H1 (cell line): ENCODE measurements around the gene MKNK2. TPM values are rescaled to one million over a fixed set of nuclear protein-coding genes. Genes with fewer than 3 reads are reported as not detected.

Experiments
- CTCF ChIA-PET: fragments of 300-600 bp; sonication (Branson Sonifier 250); formaldehyde crosslinking; loops from one replicate; lab custom pipeline; 2021; ENCODE audit not compliant: partially characterized antibody; lab: Charles Lee
- POLR2A ChIA-PET: fragments of 300-600 bp; sonication (Branson Sonifier 250); formaldehyde crosslinking; loops from one replicate; lab custom pipeline; 2021; ENCODE audit warnings: inconsistent platforms; ENCODE audit not compliant: partially characterized antibody; lab: Charles Lee
- DNase-seq, 2 experiments: peaks; one replicate each; pipeline versions ENCODE4 v3.0.0 to v3.0.0-alpha.2; 2010 to 2022; ENCODE audit warnings: low spot score in 2 of 2, low read depth in 1 of 2, mixed read lengths in 1 of 2
- FAIRE-seq: peaks from 2 replicates; lab custom pipeline; 2011; peaks lifted over from hg19 to GRCh38; lab: Jason Lieb, UNC
- H2AFZ ChIP-seq: 2 replicates; pipeline ENCODE4 v1.8.1; 2012; ENCODE audit warnings: low read length, inconsistent platforms
- H2AK5ac ChIP-seq: 2 replicates; pipeline ENCODE4 v1.6.1; 2013; ENCODE audit warnings: low read depth, low read length
- H2BK120ac ChIP-seq: replicated peaks from 2 replicates; pipeline ENCODE3; 2013; ENCODE audit warnings: low read depth, low read length, inconsistent platforms
- H2BK12ac ChIP-seq: 2 replicates; pipeline ENCODE4 v1.6.1; 2013; ENCODE audit warnings: low read depth, low read length
- H2BK15ac ChIP-seq: 2 replicates; pipeline ENCODE4 v1.6.1; 2013; ENCODE audit warnings: low read length
- H2BK20ac ChIP-seq: 2 replicates; pipeline ENCODE4 v1.6.1; 2013; ENCODE audit warnings: low read length
- H2BK5ac ChIP-seq: 2 replicates; pipeline ENCODE4 v1.6.1; 2013; ENCODE audit warnings: low read depth, low read length
- H3K14ac ChIP-seq: 2 replicates; pipeline ENCODE4 v1.6.1; 2013; ENCODE audit warnings: inconsistent platforms; ENCODE audit not compliant: insufficient read length
- H3K18ac ChIP-seq: 2 replicates; pipeline ENCODE4 v1.6.1; 2013; ENCODE audit warnings: low read length; ENCODE audit errors: extremely low read depth
- H3K23ac ChIP-seq: 2 replicates; pipeline ENCODE4 v1.6.1; 2013; ENCODE audit warnings: inconsistent platforms; ENCODE audit not compliant: insufficient read length
- H3K23me2 ChIP-seq: 2 replicates; pipeline ENCODE4 v1.6.1; 2013; ENCODE audit warnings: low read depth, low read length
- H3K27ac ChIP-seq: 2 replicates; pipeline ENCODE4 v1.6.1; 2011; ENCODE audit warnings: low read depth, low read length, inconsistent platforms
- H3K27me3 ChIP-seq, 4 experiments: replicated peaks in 1 of 4; 1 replicate in 1 of 4; 2 replicates in 3 of 4; pipeline versions ENCODE4 v1.6.1 to v1.8.1; 2011 to 2013; ENCODE audit warnings: low read length in 3 of 4, mild to moderate bottlenecking in 3 of 4, inconsistent platforms in 2 of 4, mixed read lengths in 2 of 4, moderate library complexity in 1 of 4; ENCODE audit not compliant: control insufficient read depth in 3 of 4, insufficient read depth in 3 of 4; ENCODE audit errors: extremely low read depth in 1 of 4
- H3K36me3 ChIP-seq, 4 experiments: 2 replicates each; pipeline versions ENCODE4 v1.6.1 to v1.8.1; 2011 to 2013; ENCODE audit warnings: mild to moderate bottlenecking in 4 of 4, low read length in 3 of 4, moderate library complexity in 2 of 4, control low read depth in 1 of 4, inconsistent platforms in 1 of 4; ENCODE audit not compliant: insufficient read depth in 4 of 4, control insufficient read depth in 2 of 4
- H3K4ac ChIP-seq: replicated peaks from 2 replicates; pipeline ENCODE3; 2013; ENCODE audit warnings: low read length, low read depth, mixed read lengths, inconsistent platforms; ENCODE audit not compliant: insufficient read length
- H3K4me1 ChIP-seq, 4 experiments: replicated peaks in 1 of 4; 1 replicate in 1 of 4; 2 replicates in 3 of 4; pipeline versions ENCODE4 v1.6.1 to v1.8.1; 2011 to 2013; ENCODE audit warnings: low read length in 3 of 4, inconsistent platforms in 2 of 4, mixed read lengths in 1 of 4; ENCODE audit not compliant: insufficient read depth in 4 of 4, control insufficient read depth in 3 of 4
- H3K4me2 ChIP-seq, 2 experiments: 2 replicates each; pipeline versions ENCODE4 v1.6.1 to v1.8.1; 2011 to 2013; ENCODE audit warnings: low read depth in 2 of 2, low read length in 2 of 2, control low read depth in 1 of 2, inconsistent platforms in 1 of 2, mild to moderate bottlenecking in 1 of 2; ENCODE audit not compliant: insufficient read depth in 1 of 2
- H3K4me3 ChIP-seq, 4 experiments: fragments of 200-600, 300-600 bp in 1 of 4; sonication (generic), shearing (Covaris generic), sonication (Bioruptor Twin) in 1 of 4; 2 replicates each; pipeline versions ENCODE4 v1.5.1 to v1.8.1; 2011 to 2016; ENCODE audit warnings: low read length in 4 of 4, low read depth in 3 of 4, control low read depth in 2 of 4, inconsistent platforms in 2 of 4, mild to moderate bottlenecking in 2 of 4, mixed read lengths in 1 of 4, moderate library complexity in 1 of 4; ENCODE audit not compliant: insufficient read depth in 2 of 4; ENCODE audit errors: extremely low read depth in 1 of 4
- H3K56ac ChIP-seq: replicated peaks from 2 replicates; pipeline ENCODE3; 2013; ENCODE audit warnings: low read depth, mild to moderate bottlenecking, mixed read lengths, low read length, inconsistent platforms; ENCODE audit not compliant: insufficient read length
- H3K79me1 ChIP-seq: 2 replicates; pipeline ENCODE4 v1.6.1; 2013; ENCODE audit warnings: low read depth, low read length, control low read depth
- H3K79me2 ChIP-seq, 2 experiments: 2 replicates each; pipeline versions ENCODE4 v1.6.1 to v1.8.1; 2012 to 2013; ENCODE audit warnings: low read length in 2 of 2, mild to moderate bottlenecking in 2 of 2, inconsistent platforms in 1 of 2; ENCODE audit not compliant: insufficient read depth in 2 of 2, control insufficient read depth in 1 of 2
- H3K9ac ChIP-seq, 4 experiments: replicated peaks in 1 of 4; 1 replicate in 1 of 4; 2 replicates in 3 of 4; pipeline versions ENCODE4 v1.6.1 to v1.8.1; 2011 to 2013; ENCODE audit warnings: low read depth in 3 of 4, low read length in 3 of 4, control low read depth in 2 of 4, mild to moderate bottlenecking in 2 of 4, moderate library complexity in 2 of 4, inconsistent platforms in 1 of 4; ENCODE audit errors: extremely low read depth in 1 of 4
- H3K9me3 ChIP-seq, 2 experiments: 2 replicates each; pipeline versions ENCODE4 v1.6.1 to v1.8.1; 2012 to 2013; ENCODE audit warnings: mild to moderate bottlenecking in 2 of 2, moderate library complexity in 2 of 2, control low read depth in 1 of 2, inconsistent platforms in 1 of 2, low read depth in 1 of 2, low read length in 1 of 2, mixed read lengths in 1 of 2; ENCODE audit not compliant: insufficient read depth in 2 of 2
- H4K20me1 ChIP-seq, 2 experiments: replicated peaks in 1 of 2; 2 replicates each; pipeline versions ENCODE3 to v1.8.1; 2011 to 2013; ENCODE audit warnings: inconsistent platforms in 2 of 2, low read length in 2 of 2, mild to moderate bottlenecking in 1 of 2; ENCODE audit not compliant: insufficient read depth in 2 of 2, control insufficient read depth in 1 of 2
- H4K5ac ChIP-seq: 2 replicates; pipeline ENCODE4 v1.6.1; 2013; ENCODE audit warnings: low read length, low read depth, mixed read lengths, inconsistent platforms; ENCODE audit not compliant: insufficient read length
- H4K8ac ChIP-seq: 2 replicates; pipeline ENCODE4 v1.8.0; 2013; ENCODE audit warnings: mild to moderate bottlenecking, moderate library complexity, low read length, inconsistent platforms; ENCODE audit not compliant: insufficient read depth; ENCODE audit errors: extremely low read depth
- H4K91ac ChIP-seq: replicated peaks from 2 replicates; pipeline ENCODE3; 2013; ENCODE audit warnings: low read length, mixed read lengths, inconsistent platforms; ENCODE audit not compliant: insufficient read length
- ATF2 ChIP-seq: IDR thresholded peaks from 2 replicates; pipeline ENCODE4 v1.6.1; 2012; ENCODE audit warnings: low read length, inconsistent platforms
- CBX8 ChIP-seq: fragments of 300-800, 300-1000 bp; sonication (generic); IDR thresholded peaks from 2 replicates; pipeline ENCODE4 v1.7.1; 2016; ENCODE audit warnings: low read depth, low read length, borderline replicate concordance
- EGR1 ChIP-seq: IDR thresholded peaks from 2 replicates; pipeline ENCODE4 v1.6.1; 2011; ENCODE audit warnings: low read depth, low read length, borderline replicate concordance
- SAP30 ChIP-seq: fragments of 300-600 bp; sonication (generic); IDR thresholded peaks from 2 replicates; pipeline ENCODE4 v1.7.1; 2012; ENCODE audit warnings: low read length, moderate library complexity, mild to moderate bottlenecking, inconsistent platforms; ENCODE audit not compliant: insufficient read depth, insufficient replicate concordance
- WGBS, 2 experiments: shearing (Covaris generic) in 1 of 2; methylation state at CpG; one replicate each; pipeline versions ENCODE4 v1.1.6 to v1.1.7; 2013 to 2015; ENCODE audit warnings: low lambda C conversion rate in 2 of 2, mixed read lengths in 2 of 2, inconsistent platforms in 1 of 2, low coverage in 1 of 2, missing lambda C conversion rate in 1 of 2; ENCODE audit not compliant: insufficient replicate concordance in 2 of 2, insufficient coverage in 1 of 2, insufficient read length in 1 of 2; ENCODE audit errors: extremely low coverage in 1 of 2, missing lambda C conversion rate in 1 of 2; 5-methylcytosine and 5-hydroxymethylcytosine counted together
- polyA plus RNA-seq, 7 experiments: library from polyadenylated mRNA; depleted of rRNA in 3 of 7; stranded (reverse) in 5 of 7; unstranded in 2 of 7; fragments of >200 nt in 5 of 7; fragments of 200-250 nt in 2 of 7; gene quantifications; 1 replicate in 5 of 7; 2 replicates in 1 of 7; 4 replicates in 1 of 7; pipeline versions ENCODE4 v1.2.1 to v1.2.3, GENCODE V29; 2011 to 2013; ENCODE audit warnings: missing spikeins in 2 of 7, mixed read lengths in 2 of 7
- total RNA-seq: library from RNA; stranded (reverse); fragmentation: NEBNext Ultra II Directional; extraction: Animal tissue kit (Norgen Biotek cat#: 25700); gene quantifications from 2 replicates; pipeline ENCODE4 v1.2.1, GENCODE V29; 2021

The MKNK2 gene
- total and polyA plus RNA-seq, 2 of the 8 experiments (the other 6 are each of a cell fraction or from before 2014, with no cell fraction given): 163 to 166 TPM

- Histone ChIP-seq H3K27ac (no peak overlapping the region; the same call in 1 of the 2 replicates), H3K79me2 (peaks cover 9 to 29% of the 10 kb centered on the region in 2 experiments; a peak in 2 of 4 replicates), H4K8ac (no peak overlapping the region; the same call in 1 of the 2 replicates), H2BK15ac (no peak overlapping the region), H3K79me1 (peaks cover 23% of the 10 kb centered on the region), H3K4me1 (peaks cover 0 to 13% (median 8%) of the 10 kb centered on the region in 4 experiments; a peak in 5 of 7 replicates), H3K27me3 (no peaks in the 10 kb centered on the region), H4K5ac (no peak overlapping the region), H3K23ac (no peak overlapping the region), H3K36me3 (peaks cover 0 to 8% (median 2%) of the 10 kb centered on the region in 4 experiments; a peak in 5 of 8 replicates), H2BK5ac (peak overlapping the region; percentile 35; the same call in 1 of the 2 replicates), H3K14ac (no peak overlapping the region), H2BK12ac (no peak overlapping the region), H3K9me3 (no peaks in the 10 kb centered on the region), H3K4ac (no peak overlapping the region), H3K9ac (no peak overlapping the region), H2AFZ (no peak overlapping the region), H3K56ac (no peak overlapping the region), H3K18ac (no peak overlapping the region), H2BK120ac (no peak overlapping the region), H2AK5ac (no peak overlapping the region), H2BK20ac (no peak overlapping the region), H3K4me3 (no peak overlapping the region), H3K23me2 (peaks cover 4% of the 10 kb centered on the region; the same call in 1 of the 2 replicates), H4K20me1 (peaks cover 21 to 48% of the 10 kb centered on the region in 2 experiments), H4K91ac (no peak overlapping the region), H3K4me2 (no peak overlapping the region; a peak in 1 of 4 replicates)
- ChIA-PET CTCF (interaction anchor here (0.6 to 1.6 kb wide), 5 partner anchors 13 to 224 kb away, joined by 3 to 4 read pairs (median 3); no protein-coding TSS in a partner anchor), POLR2A (interaction anchor here (0.8 to 22.2 kb wide), 9 partner anchors 12 to 367 kb away, joined by 3 to 524 read pairs (median 4); no protein-coding TSS in a partner anchor)
- TF ChIP-seq SAP30 (no peak), EGR1 (no peak), ATF2 (no peak), CBX8 (no peak)
- 92% methylated on average over 15 of the region's 17 CpGs; no CpG with 5 or more reads in 1 of the 2 experiments for WGBS, 2 experiments
- FAIRE-seq (no peak), DNase-seq (no peak)
Observed at GRCh38 chr19:2048104-2048958, 2.7 kb downstream of the MKNK2 start.
